Thyroid gland (tissue), 4 donors: ENCODE data around the gene ZFYVE9.

Source experiments
- CTCF ChIP-seq, 6 experiments: fragments of 200-600 bp in 3 of 6; fragments of 450-650 bp in 3 of 6; sonication (generic) in 3 of 6; IDR thresholded peaks; one replicate each; pipeline ENCODE4 v1.5.1; 2016 to 2019; ENCODE audit warnings: antibody characterized with exemption in 6 of 6, mild to moderate bottlenecking in 2 of 6, inconsistent platforms in 1 of 6, moderate library complexity in 1 of 6
- POLR2A ChIP-seq, 2 donors: fragments of 450-650 bp; IDR thresholded peaks; one replicate each; pipeline ENCODE4 v1.6.1; 2017; ENCODE audit warnings: antibody characterized with exemption in 2 of 2, mild to moderate bottlenecking in 2 of 2, moderate library complexity in 1 of 2

- TF ChIP-seq CTCF (IDR thresholded peaks at IDR 0.05) = no peak
- no peak for TF ChIP-seq POLR2A (IDR thresholded peaks at IDR 0.05)
Observed at GRCh38 chr1:52158218-52158617, 16.3 kb downstream of the ZFYVE9 start.
